ENCODE measurements around the gene GTF2IRD2.
"Not testable (repeated sequence)": the region's sequence is repeated elsewhere in the genome, so short reads cannot be mapped to it uniquely, and the experiment has no call there.

- not testable (repeated sequence) for TF ChIP-seq CTCF (IDR thresholded peaks at IDR 0.05); EZH2 (IDR thresholded peaks at IDR 0.05; ENCODE audit: borderline replicate concordance, insufficient read depth, low read depth, low read length, poor library complexity, severe bottlenecking)
Measured at GRCh38 chr7:74789200-74789736, 62.1 kb downstream of the GTF2IRD2 start.

Data from B cell (primary cell).